ENCODE data around the gene GDAP1L1. TPM values are rescaled to one million over a fixed set of nuclear protein-coding genes. Genes with fewer than 3 reads are reported as not detected.

The GDAP1L1 gene
- total RNA-seq, 2 experiments from 2014 or later = 0.27 TPM; not detected in 1

DNA sequence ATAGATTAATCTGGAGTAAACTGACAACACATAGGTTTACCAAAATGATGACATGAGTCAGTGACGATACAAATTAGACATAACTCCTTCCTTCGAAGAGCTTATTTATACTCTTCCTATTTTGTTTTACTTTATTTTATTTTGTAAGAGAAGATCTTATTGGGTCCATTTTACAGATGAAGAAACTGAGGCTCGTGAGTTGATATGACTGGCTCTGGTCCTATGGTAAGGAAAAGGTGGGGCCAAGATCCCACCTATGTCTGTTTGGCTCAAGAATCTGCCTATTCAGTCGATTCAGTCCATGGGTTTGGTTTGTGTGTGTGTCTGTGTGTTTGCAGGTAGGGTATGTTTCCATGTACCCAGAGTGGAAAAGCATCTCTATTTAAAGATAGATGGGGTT is 81.3 kb downstream of the GDAP1L1 start:
- no peak for TF ChIP-seq CTCF (conservative IDR thresholded peaks at IDR 0.05; ENCODE audit: low read length)
- no peak for TF ChIP-seq EZH2phosphoT487 (IDR thresholded peaks at IDR 0.05; ENCODE audit: borderline replicate concordance, low read depth, low read length)
- no peaks in the 10 kb centered on the region for H3K9me2 ChIP-seq (ENCODE audit: insufficient read depth, low read length)
- H4K20me1 ChIP-seq (ENCODE audit: insufficient read depth, low read length) = no peaks in the 10 kb centered on the region
- DNase-seq (ENCODE audit: low spot score) = no peak
- no peak overlapping the region for H3K4me3 ChIP-seq (ENCODE audit: low read depth, low read length, poor library complexity, severe bottlenecking)
- ChIA-PET POLR2A (interaction anchor here (0.9 kb wide), 1 partner anchor 18 kb away, joined by 3 read pairs; no protein-coding TSS in a partner anchor), CTCF (ENCODE audit: unreplicated experiment) (no interaction called here)
- H2AFZ ChIP-seq (ENCODE audit: low read length) = no peak overlapping the region
- intact Hi-C loops (cut with micrococcal nuclease; ENCODE audit: unreplicated experiment) = no loop called here
- H3K4me1 ChIP-seq (ENCODE audit: insufficient read depth, low read length, poor library complexity, severe bottlenecking) = no peaks in the 10 kb centered on the region
- H3K79me2 ChIP-seq (ENCODE audit: insufficient read depth, low read depth, low read length) = no peaks in the 10 kb centered on the region
- H3K9me3 ChIP-seq (ENCODE audit: low read length) = no peaks in the 10 kb centered on the region
- no peaks in the 10 kb centered on the region for H3K36me3 ChIP-seq (ENCODE audit: insufficient read depth, low read length)
- BruUV-seq (replicated peaks) = no TSS peak
- no peak overlapping the region for H3K4me2 ChIP-seq (ENCODE audit: low read length)
- no peak overlapping the region for H3K27ac ChIP-seq (ENCODE audit: low read depth, low read length, poor library complexity, severe bottlenecking)

Other genes with a start within 250 kb of the GDAP1L1 start
- gene JPH2, start 60.1 kb upstream of the GDAP1L1 start, total RNA-seq (2014; rRNA removed; shearing (Covaris generic)) = not detected in 2 replicates
- gene JPH2, start 60.1 kb upstream of the GDAP1L1 start, total RNA-seq (2022) = not detected in 2 replicates
- gene OSER1, start 36.5 kb upstream of the GDAP1L1 start, total RNA-seq (2014; rRNA removed; shearing (Covaris generic)) = 24.5 and 28.1 TPM in 2 replicates
- gene OSER1, start 36.5 kb upstream of the GDAP1L1 start, total RNA-seq (2022) = 31.9 and 35.9 TPM in 2 replicates
- gene FITM2, start 63.9 kb downstream of the GDAP1L1 start, total RNA-seq (2014; rRNA removed; shearing (Covaris generic)) = 1.7 and 2.3 TPM in 2 replicates
- 2.4 and 2.6 TPM in 2 replicates for gene FITM2, start 63.9 kb downstream of the GDAP1L1 start, total RNA-seq (2022)
- gene R3HDML, start 89.7 kb downstream of the GDAP1L1 start, total RNA-seq (2014; rRNA removed; shearing (Covaris generic)) = not detected in 2 replicates
- gene R3HDML, start 89.7 kb downstream of the GDAP1L1 start, total RNA-seq (2022) = not detected in 2 replicates
- gene HNF4A, start 108.4 kb downstream of the GDAP1L1 start, total RNA-seq (2014; rRNA removed; shearing (Covaris generic)) = not detected in 2 replicates
- gene HNF4A, start 108.4 kb downstream of the GDAP1L1 start, total RNA-seq (2022) = not detected in 2 replicates
- gene TTPAL, start 228.6 kb downstream of the GDAP1L1 start, total RNA-seq (2014; rRNA removed; shearing (Covaris generic)) = 3.2 and 5.6 TPM in 2 replicates
- 18.8 and 19.8 TPM in 2 replicates for gene TTPAL, start 228.6 kb downstream of the GDAP1L1 start, total RNA-seq (2022)